PC-3 (cell line): ENCODE results near the gene TEPSIN. TPM values are rescaled to one million over a fixed set of nuclear protein-coding genes. Genes with fewer than 3 reads are reported as not detected.

Experiments
- ATAC-seq: fragments of 200-7000 bp; cut with Tn5 transposase; 2 replicates; pipeline ENCODE4 v1.9.1; 2020; ENCODE audit warnings: mild to moderate bottlenecking, moderate library complexity
- BruUV-seq: library from RNA; stranded (reverse); fragments of 400-500 nt; replicated peaks from 2 replicates; lab custom pipeline; 2021; lab: Mats Ljungman, UMichigan
- CTCF ChIA-PET: fragments of 300-600 bp; sonication (Branson Sonifier 250); formaldehyde crosslinking; loops from one replicate; lab custom pipeline; 2022; ENCODE audit warnings: antibody characterized with exemption; lab: Charles Lee
- POLR2A ChIA-PET: fragments of 300-600 bp; sonication (Branson Sonifier 250); formaldehyde crosslinking; loops from one replicate; lab custom pipeline; 2022; ENCODE audit warnings: antibody characterized with exemption; ENCODE audit not compliant: unreplicated experiment; lab: Charles Lee
- DNase-seq: peaks from one replicate; pipeline ENCODE4 v3.0.0-alpha.2; 2015
- H2AFZ ChIP-seq: fragments of 300-600 bp; sonication (generic); 2 replicates; pipeline ENCODE4 v1.6.0; 2016; ENCODE audit warnings: antibody characterized with exemption, low read length
- H3F3A ChIP-seq: fragments of 300-600 bp; sonication (generic); one replicate; pipeline ENCODE4 v1.6.0; 2017; ENCODE audit warnings: antibody characterized with exemption, low read length, control low read depth, mild to moderate bottlenecking; ENCODE audit not compliant: unreplicated experiment
- H3K27ac ChIP-seq: fragments of 300-600 bp; sonication (generic); 2 replicates; pipeline ENCODE4 v1.5.1; 2016; ENCODE audit warnings: mild to moderate bottlenecking, low read length
- H3K27me3 ChIP-seq: fragments of 300-600 bp; sonication (generic); 2 replicates; pipeline ENCODE4 v1.6.1; 2016; ENCODE audit warnings: low read length, mixed read lengths
- H3K36me3 ChIP-seq: fragments of 300-600 bp; sonication (generic); 2 replicates; pipeline ENCODE4 v1.6.1; 2016; ENCODE audit warnings: low read depth, mixed run types, low read length, mixed read lengths
- H3K4me1 ChIP-seq: fragments of 300-600 bp; sonication (generic); 2 replicates; pipeline ENCODE4 v1.5.1; 2016; ENCODE audit warnings: low read length; ENCODE audit not compliant: insufficient read depth
- H3K4me2 ChIP-seq: fragments of 300-600 bp; sonication (generic); 2 replicates; pipeline ENCODE4 v1.6.0; 2016; ENCODE audit warnings: low read length
- H3K4me3 ChIP-seq: fragments of 300-600 bp; sonication (generic); 2 replicates; pipeline ENCODE4 v1.5.1; 2016; ENCODE audit warnings: mild to moderate bottlenecking, low read length, mixed read lengths
- H3K79me2 ChIP-seq: fragments of 300-600 bp; sonication (generic); 2 replicates; pipeline ENCODE4 v1.6.1; 2017; ENCODE audit warnings: low read length, mixed read lengths
- H3K9ac ChIP-seq: fragments of 300-600 bp; sonication (generic); 2 replicates; pipeline ENCODE4 v1.6.0; 2016; ENCODE audit warnings: mild to moderate bottlenecking, low read length
- H3K9me2 ChIP-seq: fragments of 300-600 bp; sonication (generic); replicated peaks from 2 replicates; pipeline ENCODE4 v1.6.1; 2016; ENCODE audit warnings: mixed run types, low read length, mixed read lengths
- H3K9me3 ChIP-seq: fragments of 300-600 bp; sonication (generic); 2 replicates; pipeline ENCODE4 v1.6.1; 2016; ENCODE audit warnings: low read length, mixed read lengths
- H4K20me1 ChIP-seq: fragments of 300-600 bp; sonication (generic); 2 replicates; pipeline ENCODE4 v1.6.1; 2016; ENCODE audit warnings: low read length, mixed read lengths
- EZH2 ChIP-seq: fragments of 300-600 bp; sonication (generic); IDR thresholded peaks from one replicate; pipeline ENCODE4 v1.6.1; 2017; ENCODE audit warnings: antibody characterized with exemption, mild to moderate bottlenecking, low read length; ENCODE audit not compliant: unreplicated experiment
- EZH2phosphoT487 ChIP-seq: fragments of 300-600 bp; sonication (generic); IDR thresholded peaks from 2 replicates; pipeline ENCODE4 v1.6.1; 2018; ENCODE audit warnings: mild to moderate bottlenecking, antibody characterized with exemption, low read length, borderline replicate concordance
- intact Hi-C: fragments of 100-400 bp; cut with micrococcal nuclease; formaldehyde crosslinking; loops from 2 replicates; pipeline ENCODE4 v1.9.0; 2023
- total RNA-seq: library from RNA; depleted of rRNA; stranded (reverse); fragments of >200 nt; gene quantifications from 2 replicates; pipeline ENCODE4 v1.2.3, GENCODE V29; 2014
- TF ChIP-seq, protein P1 (sequence below): fragments of 300-600 bp; sonication (generic); conservative IDR thresholded peaks from 2 replicates; pipeline ENCODE4 v1.5.1; 2017; ENCODE audit warnings: antibody characterized with exemption, low read depth, mild to moderate bottlenecking, low read length

The TEPSIN gene
- total RNA-seq, 1 experiment from 2014 or later = 28.8 TPM

DNA sequence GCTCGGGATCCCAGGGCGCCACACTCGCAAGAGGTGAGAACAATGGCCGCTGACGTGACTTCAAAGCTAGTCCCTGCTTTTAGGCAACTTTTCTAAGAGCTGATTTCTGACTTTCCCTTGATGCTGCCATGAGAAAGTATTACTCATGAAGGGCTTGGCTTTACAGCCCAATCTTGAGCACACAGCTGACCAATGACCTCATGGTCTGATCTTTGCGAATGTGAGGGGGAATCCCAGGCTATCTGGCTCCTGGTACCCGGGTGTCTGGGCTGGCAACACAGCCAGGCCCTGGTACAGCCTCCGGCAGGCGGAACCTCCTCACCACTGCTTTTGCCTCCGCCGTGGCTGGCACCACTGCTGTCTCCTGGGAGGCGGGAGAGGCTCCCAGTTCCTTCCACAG is 17.8 kb upstream of the TEPSIN start:
- H2AFZ ChIP-seq = no peak overlapping the region
- ChIA-PET POLR2A (interaction anchor here (0.6 kb wide), 2 partner anchors 15 to 108 kb away, joined by 3 to 4 read pairs; no protein-coding TSS in a partner anchor), CTCF (no interaction called here)
- DNase-seq = peak; percentile 23
- H4K20me1 ChIP-seq = no peaks in the 10 kb centered on the region
- H3K79me2 ChIP-seq = no peaks in the 10 kb centered on the region
- peak overlapping the region; percentile 17; the same call in 1 of the 2 replicates for H3K27ac ChIP-seq
- H3K9me2 ChIP-seq = no peaks in the 10 kb centered on the region
- H3K27me3 ChIP-seq = no peaks in the 10 kb centered on the region
- ATAC-seq = peak; percentile 65
- H3K36me3 ChIP-seq = peaks cover 6% of the 10 kb centered on the region
- H3K9ac ChIP-seq = no peak overlapping the region
- H3K4me3 ChIP-seq = no peak overlapping the region
- H3K4me2 ChIP-seq = no peak overlapping the region
- H3K9me3 ChIP-seq = no peaks in the 10 kb centered on the region
- no peak for TF ChIP-seq EZH2phosphoT487
- TF ChIP-seq EZH2 = no peak
- TF ChIP-seq, protein P1, sequence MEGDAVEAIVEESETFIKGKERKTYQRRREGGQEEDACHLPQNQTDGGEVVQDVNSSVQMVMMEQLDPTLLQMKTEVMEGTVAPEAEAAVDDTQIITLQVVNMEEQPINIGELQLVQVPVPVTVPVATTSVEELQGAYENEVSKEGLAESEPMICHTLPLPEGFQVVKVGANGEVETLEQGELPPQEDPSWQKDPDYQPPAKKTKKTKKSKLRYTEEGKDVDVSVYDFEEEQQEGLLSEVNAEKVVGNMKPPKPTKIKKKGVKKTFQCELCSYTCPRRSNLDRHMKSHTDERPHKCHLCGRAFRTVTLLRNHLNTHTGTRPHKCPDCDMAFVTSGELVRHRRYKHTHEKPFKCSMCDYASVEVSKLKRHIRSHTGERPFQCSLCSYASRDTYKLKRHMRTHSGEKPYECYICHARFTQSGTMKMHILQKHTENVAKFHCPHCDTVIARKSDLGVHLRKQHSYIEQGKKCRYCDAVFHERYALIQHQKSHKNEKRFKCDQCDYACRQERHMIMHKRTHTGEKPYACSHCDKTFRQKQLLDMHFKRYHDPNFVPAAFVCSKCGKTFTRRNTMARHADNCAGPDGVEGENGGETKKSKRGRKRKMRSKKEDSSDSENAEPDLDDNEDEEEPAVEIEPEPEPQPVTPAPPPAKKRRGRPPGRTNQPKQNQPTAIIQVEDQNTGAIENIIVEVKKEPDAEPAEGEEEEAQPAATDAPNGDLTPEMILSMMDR = no peak
- intact Hi-C loops = loop anchor here (10.0 kb wide), 1 partner anchor 138 kb away; the partner anchor contains the start of gene BAHCC1
- no peaks in the 10 kb centered on the region for H3F3A ChIP-seq
- no TSS peak for BruUV-seq
- H3K4me1 ChIP-seq = 0 out of 2 replicates have a peak, but pooled peaks cover 3% of the 10 kb centered on the region

DNA sequence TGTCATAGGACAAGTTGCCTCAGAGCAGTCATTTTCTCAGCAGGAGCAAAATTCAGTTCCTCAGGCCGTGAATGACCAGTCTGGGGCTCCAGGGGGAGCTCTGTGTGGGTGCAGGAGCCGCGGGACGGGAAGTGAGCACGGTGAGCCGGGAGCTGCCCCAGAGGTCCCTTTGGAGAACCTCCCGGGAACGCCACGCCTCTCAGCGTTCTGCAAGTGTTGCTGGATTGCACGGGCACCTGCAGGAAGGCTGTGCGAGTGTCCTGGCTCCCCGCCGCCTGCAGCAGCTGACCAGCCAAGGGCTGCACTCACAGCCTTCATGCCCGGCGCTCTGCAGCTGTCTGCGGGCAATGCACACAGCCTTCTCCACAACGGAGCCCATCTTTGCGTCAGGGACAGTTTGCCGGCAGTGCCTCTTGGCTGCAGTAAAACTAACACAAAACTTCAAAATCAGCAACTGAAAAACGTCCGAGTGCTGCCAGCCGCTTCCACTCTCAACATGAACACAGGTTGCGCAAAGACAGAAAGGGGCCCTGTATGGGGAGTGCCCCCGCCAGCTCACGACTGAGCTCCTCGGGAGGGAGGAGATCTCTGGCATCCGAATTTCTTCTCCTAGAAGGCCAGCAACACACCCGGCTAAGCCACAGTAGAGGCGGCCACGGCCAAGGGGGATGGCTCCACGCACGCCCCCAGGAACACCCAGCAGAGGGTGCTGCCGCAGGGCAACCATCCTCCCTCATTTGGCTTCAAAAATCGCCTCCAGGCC is 16.3 kb upstream of the TEPSIN start:
- no peak overlapping the region for H3K9ac ChIP-seq
- no peaks in the 10 kb centered on the region for H3K9me3 ChIP-seq
- H4K20me1 ChIP-seq = no peaks in the 10 kb centered on the region
- no TSS peak for BruUV-seq
- ChIA-PET POLR2A (interaction anchor here (0.5 to 0.6 kb wide), 2 partner anchors 40 to 143 kb away, joined by 4 to 10 read pairs; partner anchors contain the start of gene SLC38A10), CTCF (interaction anchor here (0.6 to 1.2 kb wide), 6 partner anchors 71 to 1035 kb away, joined by 3 to 6 read pairs (median 3); partner anchors contain the start of genes BAHCC1 and SGSH)
- H3K79me2 ChIP-seq = no peaks in the 10 kb centered on the region
- ATAC-seq (peak; percentile 88), DNase-seq (peak; percentile 77)
- TF ChIP-seq EZH2 = no peak
- TF ChIP-seq, protein P1 = peak; percentile 64
- 0 out of 2 replicates have a peak, but pooled peaks cover 3% of the 10 kb centered on the region for H3K4me1 ChIP-seq
- peaks cover 6% of the 10 kb centered on the region for H3K36me3 ChIP-seq
- no peaks in the 10 kb centered on the region for H3F3A ChIP-seq
- H3K4me3 ChIP-seq = no peak overlapping the region
- H3K9me2 ChIP-seq = no peaks in the 10 kb centered on the region
- intact Hi-C loops = loop anchor here (2.0 to 10.0 kb wide), 2 partner anchors 140 to 230 kb away; partner anchors contain the start of gene BAHCC1
- no peak overlapping the region for H3K27ac ChIP-seq
- H3K27me3 ChIP-seq = no peaks in the 10 kb centered on the region
- H2AFZ ChIP-seq = no peak overlapping the region
- H3K4me2 ChIP-seq = no peak overlapping the region
